GM21515 (cell line): ENCODE data around the gene ASB6.

Experiments used
- ATAC-seq: cut with Tn5 transposase; IDR thresholded peaks from one replicate; pipeline ENCODE4 v1.9.1; 2021; ENCODE audit not compliant: unreplicated experiment

Gene ASB6

DNA sequence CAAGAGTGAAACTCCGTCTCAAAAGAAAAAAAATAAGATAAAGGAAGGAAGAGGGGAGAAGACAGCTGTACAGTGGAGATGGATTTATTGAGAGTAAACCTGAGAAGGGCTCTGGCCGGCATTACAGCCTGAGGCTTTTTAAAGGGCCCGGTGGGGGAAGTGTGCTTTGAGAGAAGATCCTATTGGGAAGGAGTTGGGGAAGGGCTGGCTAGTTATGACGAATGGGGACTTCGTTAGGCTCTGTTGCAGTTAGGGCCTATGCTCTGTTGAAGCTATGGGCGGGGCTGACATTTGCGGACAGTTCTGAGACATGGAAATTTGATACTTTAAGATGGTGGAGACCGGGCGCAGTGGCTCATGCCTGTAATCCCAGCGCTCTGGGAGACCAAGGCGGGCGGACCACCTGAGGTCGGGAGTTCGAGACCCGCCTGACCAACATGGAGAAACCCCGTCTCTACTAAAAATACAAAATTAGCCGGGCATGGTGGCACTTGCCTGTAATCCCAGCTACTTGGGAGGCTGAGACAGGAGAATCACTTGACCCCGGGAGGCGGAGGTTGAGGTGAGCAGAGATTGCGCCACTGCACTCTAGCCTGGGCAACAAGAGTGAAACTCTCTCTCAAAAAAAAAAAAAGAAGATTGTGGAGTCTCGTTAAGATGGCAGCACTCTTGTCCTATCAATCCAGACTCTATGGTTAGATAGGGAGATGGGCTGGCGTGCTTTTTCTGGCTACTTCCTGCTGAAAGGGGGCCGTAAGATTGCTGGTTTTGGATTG is 54.3 kb downstream of the ASB6 start:
- ATAC-seq: no peak

DNA sequence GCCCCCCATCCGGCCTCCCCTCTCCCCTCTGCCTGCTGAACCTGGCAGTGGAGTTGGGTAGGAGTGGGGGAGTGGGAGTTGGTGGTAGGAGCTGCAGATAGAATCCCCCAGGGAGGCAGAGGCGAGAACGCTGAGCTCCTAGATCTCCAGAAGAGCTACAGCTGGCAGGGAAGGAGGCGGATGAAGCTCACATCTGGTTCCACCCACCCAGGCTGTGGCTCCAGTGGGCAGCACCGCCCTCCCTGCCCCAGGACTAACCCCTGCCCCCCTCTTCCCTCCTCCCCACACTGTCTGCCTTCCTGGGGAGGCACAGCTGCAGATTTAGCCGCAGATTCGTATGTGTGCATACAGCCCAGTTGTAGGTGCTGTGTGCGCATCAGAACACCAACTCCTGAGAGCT is 55.3 kb downstream of the ASB6 start:
- no peak for ATAC-seq

DNA sequence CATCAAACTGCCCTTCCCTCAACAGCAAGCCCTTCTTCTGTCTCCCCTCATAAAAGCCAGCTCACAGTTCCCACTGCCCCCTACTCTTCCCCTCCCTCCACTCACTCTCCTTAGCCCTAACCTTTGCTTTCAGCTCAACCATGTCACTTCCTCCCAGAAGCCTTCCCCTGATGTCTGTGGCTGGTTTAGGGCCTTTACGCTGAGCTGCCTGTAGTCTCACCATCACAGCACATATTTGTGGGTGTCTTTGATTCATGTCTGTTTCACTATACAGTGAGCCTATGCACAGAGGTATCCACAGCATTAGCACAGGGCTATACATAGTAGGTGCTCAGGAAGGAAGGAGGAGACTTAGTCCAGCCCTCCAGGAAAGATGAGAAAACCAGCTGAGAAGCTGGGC is 55.7 kb downstream of the ASB6 start:
- ATAC-seq: no peak

DNA sequence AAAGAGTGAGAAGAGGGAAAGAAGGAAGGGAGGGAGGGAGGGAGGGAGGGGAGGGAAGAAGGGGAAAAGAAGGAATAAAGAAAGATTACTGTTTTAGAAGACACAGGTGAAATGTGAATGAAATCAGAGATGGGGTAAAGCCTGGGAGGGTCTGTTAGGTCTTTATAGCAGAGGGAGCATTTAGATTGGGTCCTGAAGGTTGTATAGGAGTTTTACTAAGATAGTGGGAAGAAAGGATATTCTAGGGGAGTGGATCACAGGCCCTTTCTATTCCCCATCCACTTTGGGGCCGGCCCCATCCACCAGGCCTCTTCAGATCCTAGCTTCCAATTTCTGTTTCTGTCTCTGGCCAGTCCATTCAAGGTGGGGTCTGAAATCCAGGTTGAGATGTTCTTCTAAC is 56.6 kb downstream of the ASB6 start:
- ATAC-seq: no peak
